CD4-positive, alpha-beta T cell treated with Interleukin-6 for 4 hours (primary cell): ENCODE measurements around the gene PSMD13.

Experiments used
- DNase-seq: peaks from one replicate; pipeline ENCODE4 v3.0.0-alpha.2; 2020; ENCODE audit warnings: mixed read lengths

Gene PSMD13

GRCh38 chr11:278001-278951 lies 41.5 kb downstream of the PSMD13 start, which contains the start of gene NLRP6:
NLRP6 (plus strand) TSS chr11:278407; CDS start chr11:278570, 163 bp downstream.
- no peak for DNase-seq

- peak; percentile 49 for DNase-seq
Observed at GRCh38 chr11:279040-279965, 42.5 kb downstream of the PSMD13 start.

GRCh38 chr11:279966-280705 lies 43.4 kb downstream of the PSMD13 start:
- DNase-seq, result peak; percentile 65

DNA sequence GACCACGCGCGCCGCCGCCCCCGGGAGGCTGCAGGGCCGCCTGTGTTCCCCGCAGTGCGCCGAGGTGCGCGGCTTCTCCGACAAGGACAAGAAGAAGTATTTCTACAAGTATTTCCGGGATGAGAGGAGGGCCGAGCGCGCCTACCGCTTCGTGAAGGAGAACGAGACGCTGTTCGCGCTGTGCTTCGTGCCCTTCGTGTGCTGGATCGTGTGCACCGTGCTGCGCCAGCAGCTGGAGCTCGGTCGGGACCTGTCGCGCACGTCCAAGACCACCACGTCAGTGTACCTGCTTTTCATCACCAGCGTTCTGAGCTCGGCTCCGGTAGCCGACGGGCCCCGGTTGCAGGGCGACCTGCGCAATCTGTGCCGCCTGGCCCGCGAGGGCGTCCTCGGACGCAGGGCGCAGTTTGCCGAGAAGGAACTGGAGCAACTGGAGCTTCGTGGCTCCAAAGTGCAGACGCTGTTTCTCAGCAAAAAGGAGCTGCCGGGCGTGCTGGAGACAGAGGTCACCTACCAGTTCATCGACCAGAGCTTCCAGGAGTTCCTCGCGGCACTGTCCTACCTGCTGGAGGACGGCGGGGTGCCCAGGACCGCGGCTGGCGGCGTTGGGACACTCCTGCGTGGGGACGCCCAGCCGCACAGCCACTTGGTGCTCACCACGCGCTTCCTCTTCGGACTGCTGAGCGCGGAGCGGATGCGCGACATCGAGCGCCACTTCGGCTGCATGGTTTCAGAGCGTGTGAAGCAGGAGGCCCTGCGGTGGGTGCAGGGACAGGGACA lies 44.1 kb downstream of the PSMD13 start:
- peak; percentile 62 for DNase-seq

GRCh38 chr11:281486-282161 lies 44.8 kb downstream of the PSMD13 start:
- no peak for DNase-seq

DNA sequence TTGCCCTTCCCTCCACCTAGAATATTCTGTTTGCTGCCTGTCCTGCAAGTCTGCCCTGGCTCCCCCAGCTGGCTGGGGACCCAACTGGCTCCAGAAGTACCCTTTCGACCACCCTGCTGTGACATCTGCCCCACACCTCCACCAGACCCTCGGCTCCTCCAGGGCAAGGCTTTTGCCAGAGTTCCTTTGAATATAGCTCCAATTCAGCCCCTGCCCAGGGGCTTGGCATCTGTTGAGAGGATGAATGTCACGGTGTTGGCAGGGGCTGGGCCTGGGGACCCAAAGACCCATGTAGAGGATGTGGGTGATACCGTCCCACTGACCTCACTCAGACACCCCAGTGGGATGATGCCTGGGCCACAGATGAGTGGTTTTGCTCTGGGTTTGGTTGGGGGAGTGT lies 45.4 kb downstream of the PSMD13 start:
- DNase-seq, result no peak

- DNase-seq, result peak; percentile 2
Observed at GRCh38 chr11:282630-283360, 46.0 kb downstream of the PSMD13 start.

- DNase-seq, result no peak
Observed at GRCh38 chr11:283405-284104, 46.8 kb downstream of the PSMD13 start.

GRCh38 chr11:284105-285020 lies 47.6 kb downstream of the PSMD13 start:
- no peak for DNase-seq

- no peak for DNase-seq
Observed at GRCh38 chr11:285021-285893, 48.5 kb downstream of the PSMD13 start.

DNA sequence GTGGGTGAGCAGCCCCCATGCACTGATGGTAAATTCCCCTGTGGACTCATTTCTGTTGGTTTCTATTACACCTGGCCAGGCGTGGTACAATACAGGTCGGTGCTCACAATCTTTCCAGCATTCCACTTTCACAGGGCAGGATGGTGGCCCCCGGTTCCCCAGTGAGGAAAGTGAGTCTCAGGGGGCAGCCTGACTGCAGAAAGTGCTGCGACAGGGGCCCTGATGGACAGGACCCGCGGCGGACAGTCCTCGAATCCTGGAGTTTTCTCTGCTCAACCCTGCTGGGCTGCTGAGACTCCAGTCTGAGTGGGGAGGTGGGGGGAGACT lies 49.1 kb downstream of the PSMD13 start:
- no peak for DNase-seq

- DNase-seq, result peak; percentile 88
Observed at GRCh38 chr11:286977-287820, 50.4 kb downstream of the PSMD13 start.

DNA sequence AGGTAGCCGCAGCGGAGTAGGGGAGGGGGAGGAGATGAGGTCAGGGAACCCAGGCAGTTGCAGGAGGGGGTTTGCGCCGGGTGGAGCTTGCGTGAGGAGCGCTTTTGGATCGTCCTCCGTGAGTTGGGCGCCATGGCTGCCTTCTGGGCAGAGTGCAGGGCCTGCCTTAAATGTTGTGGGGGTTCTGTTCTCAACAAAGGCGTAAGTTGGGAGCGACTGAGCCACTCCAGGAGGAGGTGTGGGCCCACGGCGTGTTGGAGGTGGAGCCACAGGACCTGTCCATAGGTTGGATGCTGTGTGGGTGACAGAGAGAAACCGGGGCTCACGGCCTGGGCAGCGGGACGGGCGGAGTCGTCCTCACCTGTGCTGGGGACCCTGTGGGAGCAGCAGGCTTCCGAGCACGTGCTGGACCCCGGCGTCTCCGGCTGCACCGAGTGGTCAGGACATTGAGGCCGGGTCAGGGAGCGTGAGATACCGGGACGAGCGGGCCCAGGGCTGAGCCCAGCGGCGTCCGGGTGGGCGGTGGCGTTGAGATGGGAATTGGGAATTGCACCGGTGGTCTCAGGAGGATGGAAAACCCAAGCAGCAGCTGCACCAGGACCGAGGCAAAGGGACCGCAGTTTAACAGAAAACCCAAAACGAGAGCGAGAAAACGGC lies 51.2 kb downstream of the PSMD13 start:
- peak; percentile 81 for DNase-seq

DNA sequence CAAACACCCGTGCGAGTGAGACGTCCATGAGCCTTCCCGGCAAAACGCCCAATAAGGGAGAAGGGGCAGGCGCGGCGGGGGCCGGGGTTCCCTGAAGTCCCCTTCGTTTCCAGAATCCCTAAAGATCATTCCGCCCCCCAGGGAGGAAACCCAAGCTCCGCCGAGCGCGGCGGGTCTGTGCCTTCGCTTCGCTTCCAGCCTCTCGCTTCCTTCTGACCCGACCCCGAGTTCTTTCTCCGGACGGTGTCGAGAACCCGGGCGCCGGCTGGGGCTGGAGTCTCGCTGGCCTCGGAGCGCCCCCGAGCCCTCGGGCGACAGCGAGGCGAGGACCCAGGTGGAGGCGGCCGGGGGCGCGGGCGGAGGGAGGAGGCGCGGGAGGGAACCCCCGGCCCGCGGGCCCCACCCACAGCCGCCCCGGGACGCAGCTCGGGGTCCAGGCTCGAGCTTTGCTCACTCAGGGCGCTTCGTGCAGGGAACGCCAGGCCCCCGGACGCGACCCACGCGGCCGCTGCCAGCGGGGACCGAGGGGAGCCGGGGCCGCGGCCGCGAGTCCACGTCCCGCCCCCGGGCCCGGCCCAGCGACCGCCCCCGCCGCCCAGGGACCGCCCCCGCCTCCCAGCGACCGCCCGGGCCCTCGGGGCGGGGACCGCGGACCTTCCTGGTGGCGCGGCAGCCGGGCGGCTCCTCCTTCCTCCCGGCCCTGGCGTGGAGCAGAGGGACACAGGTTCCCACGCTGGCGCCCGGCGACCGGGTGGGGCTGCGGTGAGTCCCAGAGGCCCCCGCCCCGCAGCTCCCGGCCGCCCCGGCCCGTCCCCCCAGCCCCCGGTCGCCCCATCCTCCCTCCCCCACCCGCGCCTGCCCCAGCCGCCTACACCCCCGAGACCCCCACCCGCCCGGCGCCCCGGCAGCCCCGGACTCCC lies 52.0 kb downstream of the PSMD13 start, which contains the start of gene PGGHG:
Gene PGGHG (plus strand): TSS at position 649 of the 920 bp plus-strand sequence. CDS start 691 bp downstream, outside the sequence.
- DNase-seq, result peak; percentile 75

DNA sequence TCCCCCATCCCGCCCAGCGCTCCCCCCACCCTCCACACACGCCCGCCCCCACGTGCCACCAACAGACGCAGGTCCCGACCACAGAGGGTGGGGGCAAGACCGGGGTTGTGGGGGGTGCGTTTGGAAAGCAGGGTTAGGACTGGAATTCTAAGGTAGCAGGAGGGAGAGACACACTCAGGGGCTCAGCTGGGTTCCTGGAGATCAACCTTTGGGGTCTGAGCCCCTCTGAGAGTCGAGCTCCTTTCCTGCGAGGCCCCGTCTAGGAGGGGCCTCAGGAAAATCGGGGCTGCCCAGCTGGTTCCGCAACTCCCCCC lies 52.6 kb downstream of the PSMD13 start:
- peak; percentile 43 for DNase-seq
